AG09319 (cell line): ENCODE measurements around the gene NAPB.

Source experiments
- DNase-seq: peaks from one replicate; pipeline ENCODE4 v3.0.0-alpha.2; 2010; ENCODE audit warnings: low read depth; ENCODE audit errors: extremely low read depth
- CTCF ChIP-seq: IDR thresholded peaks from 2 replicates; pipeline ENCODE4 v1.5.1; 2011; ENCODE audit warnings: low read depth, mild to moderate bottlenecking, inconsistent platforms, low read length, moderate library complexity

Gene NAPB

DNA sequence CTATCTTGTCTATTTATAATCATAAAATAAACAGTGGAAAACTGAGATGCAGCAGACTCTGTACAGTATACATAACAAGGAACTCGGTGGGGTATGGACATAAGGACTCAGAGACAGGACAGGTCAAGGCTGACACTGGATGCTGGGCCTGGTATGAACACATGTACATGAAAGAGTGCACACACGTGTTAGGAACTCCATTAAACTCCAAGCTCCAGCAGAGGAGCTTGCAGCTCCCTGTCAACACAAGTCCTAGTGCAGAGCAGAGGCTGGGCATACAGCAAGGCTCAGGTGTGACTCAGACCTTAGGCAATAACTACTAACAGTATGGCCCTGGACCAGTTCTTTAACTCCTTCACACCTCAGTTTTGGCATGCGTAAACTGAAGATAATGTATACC, 17.1 kb downstream of the NAPB start:
- no peak for DNase-seq
- no peak for TF ChIP-seq CTCF

DNA sequence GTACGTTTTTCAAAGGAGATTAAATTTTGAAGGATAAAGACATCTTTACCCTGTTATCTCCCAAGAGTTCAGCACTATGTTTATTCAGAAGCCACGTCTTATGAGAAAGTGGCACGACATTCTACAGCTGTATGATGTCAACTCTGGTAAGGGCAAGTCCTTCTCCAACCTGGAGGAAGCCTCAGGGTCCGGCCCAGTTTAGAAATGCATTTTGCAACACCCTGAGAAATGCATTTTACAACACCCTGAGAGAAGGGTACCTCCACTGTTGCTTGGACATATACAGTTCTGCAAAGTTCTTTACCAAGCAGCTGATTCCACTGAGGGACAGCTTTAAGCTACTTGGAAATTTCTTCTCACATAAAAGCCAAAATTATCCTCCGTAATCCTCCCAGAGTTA, 17.5 kb downstream of the NAPB start:
- TF ChIP-seq CTCF, result no peak
- DNase-seq, result no peak

GRCh38 chr20:23401051-23401450, 20.2 kb downstream of the NAPB start:
- DNase-seq, result no peak
- no peak for TF ChIP-seq CTCF

DNA sequence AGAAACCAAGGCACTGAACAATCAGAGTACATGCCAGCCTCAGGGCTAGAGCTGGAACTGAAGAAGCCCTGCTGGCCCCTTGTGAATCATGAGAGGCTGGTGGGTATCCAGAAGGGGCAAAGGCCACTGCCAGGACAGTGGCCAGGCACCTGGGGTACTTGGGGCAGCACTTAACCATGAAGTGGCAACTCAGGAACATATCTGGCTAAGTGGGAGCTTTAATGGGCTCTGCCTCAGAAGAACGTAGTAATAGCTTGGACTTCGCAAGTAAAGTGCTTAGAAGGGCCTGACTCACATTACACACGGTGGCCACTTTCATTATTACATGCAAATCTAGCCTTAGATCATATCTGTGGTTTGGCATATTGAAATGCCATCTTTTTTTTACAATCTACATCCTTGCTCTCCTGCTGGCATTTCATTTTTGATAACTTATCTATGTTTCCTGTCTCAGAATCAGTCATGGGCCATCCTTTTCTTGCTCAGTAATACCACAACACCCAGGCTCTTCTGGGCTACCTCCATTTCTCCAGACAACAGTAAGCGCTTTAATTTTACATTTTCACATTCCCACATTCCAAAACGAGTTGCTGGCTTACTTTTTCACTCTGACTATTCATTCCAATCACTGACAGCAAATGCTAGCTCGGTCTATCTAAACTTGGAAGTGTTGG, 21.6 kb downstream of the NAPB start:
- DNase-seq, result no peak
- no peak for TF ChIP-seq CTCF

- DNase-seq, result no peak
- TF ChIP-seq CTCF, result no peak
These were observed 23.3 kb downstream of the NAPB start for GRCh38 chr20:23397961-23398360.

DNA sequence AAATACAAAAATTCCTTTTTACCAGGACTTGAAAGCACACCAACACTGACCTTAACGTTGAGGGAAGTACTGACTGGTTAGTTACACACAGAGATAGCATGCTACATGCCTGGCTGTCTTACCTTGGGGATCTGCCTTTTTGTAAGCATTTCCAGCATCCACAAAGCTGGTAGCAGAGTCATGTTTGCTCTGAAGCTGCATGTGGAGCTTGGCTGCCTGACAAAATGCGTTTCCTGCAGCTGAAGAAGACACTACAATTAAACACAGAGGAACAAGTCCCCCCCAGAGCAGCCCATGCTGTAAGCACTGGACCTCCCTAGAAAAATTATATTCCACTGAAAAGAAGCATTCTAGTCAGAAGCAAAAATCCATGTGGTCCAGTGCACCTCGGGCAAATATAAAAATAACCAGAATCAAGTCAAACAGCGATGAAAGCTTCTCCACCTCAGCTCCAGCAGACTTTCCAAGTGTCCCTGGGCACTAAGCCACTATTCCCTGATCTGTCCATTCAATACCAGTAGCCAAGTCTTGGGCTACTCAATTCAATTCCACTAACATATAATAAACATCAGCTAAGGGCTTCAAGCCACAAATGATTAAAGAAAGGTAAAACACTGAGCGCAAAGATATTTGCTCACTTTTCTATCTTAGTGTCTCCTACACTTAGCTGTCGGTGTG, 24.2 kb downstream of the NAPB start:
- DNase-seq, result no peak
- TF ChIP-seq CTCF, result no peak

GRCh38 chr20:23393996-23394775, 27.1 kb downstream of the NAPB start:
- DNase-seq, result no peak
- TF ChIP-seq CTCF, result no peak
